Measurements from ENCODE around the gene INF2. TPM values are rescaled to one million over a fixed set of nuclear protein-coding genes. Genes with fewer than 3 reads are reported as not detected.

Gene INF2
- polyA plus RNA-seq, 2 donors = 26.6 to 41.9 TPM

DNA sequence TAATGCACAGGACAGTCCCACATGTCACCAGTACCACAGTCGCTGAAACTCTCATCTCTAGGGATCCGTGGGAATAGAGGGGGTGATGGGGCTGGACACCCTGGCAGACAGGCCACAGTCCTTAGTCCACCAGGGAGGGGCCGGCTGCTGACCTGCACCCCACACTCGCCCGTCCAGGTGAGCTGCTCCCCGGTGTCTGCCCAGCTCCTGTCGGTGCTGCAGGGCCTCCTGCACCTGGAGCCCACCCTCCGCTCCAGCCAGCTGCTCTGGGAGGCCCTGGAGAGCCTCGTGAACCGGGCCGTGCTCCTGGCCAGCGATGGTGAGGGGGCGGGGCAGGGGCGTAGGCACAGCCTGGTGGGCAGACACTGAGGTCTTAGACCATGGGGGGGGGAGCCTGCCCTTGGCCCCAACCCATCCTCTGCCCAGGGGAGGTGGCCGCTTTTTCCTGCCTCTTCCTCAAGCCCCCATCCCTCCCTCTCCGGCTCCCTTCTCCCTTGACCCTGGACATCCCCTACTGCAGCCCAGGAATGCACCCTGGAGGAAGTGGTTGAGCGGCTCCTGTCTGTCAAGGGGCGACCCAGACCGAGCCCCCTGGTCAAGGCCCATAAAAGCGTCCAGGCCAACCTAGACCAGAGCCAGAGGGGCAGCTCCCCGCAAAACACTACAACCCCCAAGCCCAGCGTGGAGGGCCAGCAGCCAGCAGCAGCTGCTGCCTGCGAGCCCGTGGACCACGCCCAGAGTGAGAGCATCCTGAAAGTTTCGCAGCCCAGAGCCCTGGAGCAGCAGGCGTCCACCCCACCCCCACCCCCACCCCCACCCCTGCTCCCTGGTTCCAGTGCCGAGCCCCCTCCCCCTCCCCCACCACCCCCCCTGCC lies 17.6 kb downstream of the INF2 start:
- WGBS, 2 donors = 64% methylated on average over 28 of the region's 28 CpGs
- H3K27ac ChIP-seq (ENCODE audit: low read depth in 2 of 2, low read length in 1 of 2) = no peak overlapping the region
- H3K27me3 ChIP-seq (ENCODE audit: control insufficient read depth in 1 of 2, insufficient read depth in 2 of 2, low read length in 2 of 2) = no peaks in the 10 kb centered on the region
- H3K4me3 ChIP-seq (ENCODE audit: low read depth in 1 of 2, low read length in 2 of 2) = no peak overlapping the region
- H3K4me1 ChIP-seq (ENCODE audit: control insufficient read depth in 2 of 2, insufficient read depth in 2 of 2, low read length in 1 of 2) = no peaks in the 10 kb centered on the region
- peaks cover 2 to 56% of the 10 kb centered on the region in 2 donors for H3K36me3 ChIP-seq (ENCODE audit: control insufficient read depth in 2 of 2, insufficient read depth in 2 of 2, low read length in 1 of 2)
- H3K9me3 ChIP-seq (ENCODE audit: control insufficient read depth in 2 of 2, insufficient read depth in 1 of 2, low read depth in 1 of 2, low read length in 1 of 2) = no peaks in the 10 kb centered on the region

DNA sequence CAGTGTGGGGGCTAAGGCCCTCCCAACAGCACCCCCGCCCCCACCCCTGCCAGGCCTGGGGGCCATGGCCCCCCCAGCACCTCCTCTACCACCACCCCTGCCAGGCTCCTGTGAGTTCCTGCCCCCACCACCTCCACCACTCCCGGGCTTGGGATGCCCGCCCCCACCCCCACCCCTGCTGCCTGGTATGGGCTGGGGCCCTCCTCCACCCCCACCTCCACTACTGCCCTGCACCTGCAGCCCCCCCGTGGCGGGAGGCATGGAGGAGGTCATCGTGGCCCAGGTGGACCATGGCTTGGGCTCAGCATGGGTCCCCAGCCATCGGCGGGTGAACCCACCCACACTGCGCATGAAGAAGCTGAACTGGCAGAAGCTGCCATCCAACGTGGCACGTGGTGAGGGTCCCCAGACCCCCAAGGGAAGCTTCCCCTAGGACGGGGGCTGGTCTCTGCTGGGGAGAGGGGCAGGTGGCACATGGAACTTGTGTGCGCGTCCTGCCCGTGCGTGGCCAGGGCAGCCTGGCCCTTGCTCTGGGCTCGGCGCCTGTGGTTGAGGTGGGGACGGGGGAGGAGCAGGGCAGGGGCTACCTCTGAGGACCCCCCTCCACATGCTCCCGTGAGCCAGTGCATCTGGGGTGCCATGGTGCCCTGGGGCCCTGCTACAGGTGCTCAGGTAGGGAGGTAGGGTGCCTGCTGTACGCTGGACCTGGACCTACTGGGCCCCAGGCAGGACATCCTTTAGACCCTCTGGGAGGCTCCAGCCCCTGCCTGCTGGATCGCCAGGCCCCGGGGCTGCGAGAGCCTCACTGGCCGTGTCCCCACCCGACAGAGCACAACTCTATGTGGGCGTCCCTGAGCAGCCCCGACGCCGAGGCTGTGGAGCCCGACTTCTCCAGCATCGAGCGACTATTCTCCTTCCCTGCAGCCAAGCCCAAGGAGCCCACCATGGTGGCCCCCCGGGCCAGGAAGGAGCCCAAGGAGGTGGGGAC lies 18.5 kb downstream of the INF2 start:
- Histone ChIP-seq H3K4me1 (ENCODE audit: control insufficient read depth in 2 of 2, insufficient read depth in 2 of 2, low read length in 1 of 2) (no peaks in the 10 kb centered on the region), H3K27me3 (ENCODE audit: control insufficient read depth in 1 of 2, insufficient read depth in 2 of 2, low read length in 2 of 2) (no peaks in the 10 kb centered on the region), H3K4me3 (ENCODE audit: low read depth in 1 of 2, low read length in 2 of 2) (no peak overlapping the region), H3K36me3 (ENCODE audit: control insufficient read depth in 2 of 2, insufficient read depth in 2 of 2, low read length in 1 of 2) (peaks cover 4 to 59% of the 10 kb centered on the region in 2 donors), H3K27ac (ENCODE audit: low read depth in 2 of 2, low read length in 1 of 2) (no peak overlapping the region), H3K9me3 (ENCODE audit: control insufficient read depth in 2 of 2, insufficient read depth in 1 of 2, low read depth in 1 of 2, low read length in 1 of 2) (no peaks in the 10 kb centered on the region)
- 58 to 60% methylated on average over 33 to 34 of the region's 34 CpGs for WGBS, 2 donors

DNA sequence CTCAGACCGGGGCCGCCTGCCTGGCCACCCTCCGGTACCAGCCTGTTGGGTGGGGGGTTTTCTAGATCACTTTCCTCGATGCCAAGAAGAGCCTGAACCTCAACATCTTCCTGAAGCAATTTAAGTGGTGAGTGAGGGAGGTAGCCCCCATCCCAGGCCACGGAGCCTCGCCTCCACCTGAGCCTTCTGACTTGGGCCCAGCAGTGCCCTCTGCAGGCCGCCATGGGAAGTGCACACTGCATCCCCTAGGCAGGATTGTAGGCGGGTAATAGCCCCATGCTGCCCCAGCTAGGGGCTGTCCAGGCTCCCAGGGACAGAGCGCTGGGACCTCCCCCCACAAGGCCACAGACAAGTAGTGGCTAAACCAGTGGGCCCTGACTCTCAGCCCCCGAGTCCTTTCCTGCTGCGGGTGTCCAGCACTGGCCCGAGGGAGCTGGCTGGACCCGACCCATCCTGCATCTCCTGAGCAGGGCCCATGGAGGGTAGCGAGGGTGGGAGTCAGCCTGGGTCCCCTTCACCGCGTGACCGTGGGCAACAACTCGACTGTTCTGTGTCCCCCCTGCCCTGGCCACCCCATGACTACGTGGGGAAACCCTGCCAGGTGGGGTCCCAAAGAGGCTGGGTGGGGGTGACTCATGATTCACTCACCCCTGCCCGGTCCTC lies 19.3 kb downstream of the INF2 start:
- H3K9me3 ChIP-seq (ENCODE audit: control insufficient read depth in 2 of 2, insufficient read depth in 1 of 2, low read depth in 1 of 2, low read length in 1 of 2) = no peaks in the 10 kb centered on the region
- no peak overlapping the region for H3K27ac ChIP-seq (ENCODE audit: low read depth in 2 of 2, low read length in 1 of 2)
- H3K36me3 ChIP-seq (ENCODE audit: control insufficient read depth in 2 of 2, insufficient read depth in 2 of 2, low read length in 1 of 2) = peaks cover 4 to 59% of the 10 kb centered on the region in 2 donors
- no peaks in the 10 kb centered on the region for H3K27me3 ChIP-seq (ENCODE audit: control insufficient read depth in 1 of 2, insufficient read depth in 2 of 2, low read length in 2 of 2)
- H3K4me1 ChIP-seq (ENCODE audit: control insufficient read depth in 2 of 2, insufficient read depth in 2 of 2, low read length in 1 of 2) = no peaks in the 10 kb centered on the region
- no peak overlapping the region for H3K4me3 ChIP-seq (ENCODE audit: low read depth in 1 of 2, low read length in 2 of 2)
- 49 to 50% methylated on average over 20 of the region's 20 CpGs for WGBS, 2 donors

DNA sequence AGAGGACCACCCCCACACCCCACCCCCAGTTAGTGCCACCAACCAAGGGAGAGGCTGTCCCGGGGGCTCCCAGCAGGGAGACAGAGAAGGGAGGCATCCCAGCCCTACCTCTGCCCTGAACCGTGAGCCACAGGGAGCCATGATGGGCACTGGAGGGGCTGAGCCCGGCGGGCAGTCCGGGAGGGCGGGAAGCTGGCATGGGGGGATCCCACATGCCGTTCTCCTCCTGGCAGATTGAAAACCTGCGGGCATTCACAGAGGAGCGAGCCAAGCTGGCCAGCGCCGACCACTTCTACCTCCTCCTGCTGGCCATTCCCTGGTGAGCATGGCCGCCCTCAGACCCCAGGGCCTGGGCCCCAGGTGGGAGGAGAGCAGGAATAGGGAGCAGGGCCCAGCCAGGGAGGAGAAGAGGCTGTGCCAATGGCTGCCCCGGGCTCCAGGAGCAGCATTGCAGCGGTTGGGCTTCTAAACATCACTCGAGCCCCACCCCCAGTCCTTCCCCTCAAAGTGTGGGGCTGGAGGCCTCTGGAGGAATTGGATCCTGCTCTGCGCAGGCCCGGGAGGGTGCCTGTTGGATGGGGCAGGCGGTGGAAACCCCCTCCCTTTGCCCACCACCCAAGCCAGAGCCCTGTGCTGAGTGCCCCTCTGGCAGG lies 20.1 kb downstream of the INF2 start:
- WGBS, 2 donors = 80 to 84% methylated on average over 18 of the region's 18 CpGs

DNA sequence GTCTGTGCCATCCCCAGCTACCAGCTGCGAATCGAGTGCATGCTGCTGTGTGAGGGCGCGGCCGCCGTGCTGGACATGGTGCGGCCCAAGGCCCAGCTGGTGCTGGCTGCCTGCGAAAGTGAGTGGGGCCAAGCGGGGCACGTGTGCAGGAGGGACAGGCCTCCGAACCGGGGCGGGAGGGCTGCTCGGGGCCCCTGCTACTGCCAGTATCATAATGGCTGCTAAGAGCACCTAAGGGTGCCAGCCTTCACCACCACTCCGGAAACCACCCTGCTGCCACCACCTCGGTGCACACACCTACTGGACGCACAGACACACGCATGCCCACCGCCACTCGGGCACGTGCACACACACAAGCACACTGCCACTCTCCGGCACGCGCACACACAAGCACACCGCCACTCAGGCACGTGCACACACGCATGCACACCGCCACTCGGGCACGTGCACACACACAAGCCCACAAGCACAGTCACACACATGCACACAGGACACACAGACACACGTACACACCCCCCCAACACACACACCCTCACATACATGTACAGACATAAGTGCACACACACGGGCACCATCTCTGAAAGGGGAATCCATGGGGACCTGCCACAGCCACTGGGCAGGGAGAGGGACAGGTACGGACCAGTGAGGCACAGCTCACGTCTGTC lies 20.8 kb downstream of the INF2 start:
- Histone ChIP-seq H3K27ac (ENCODE audit: low read depth in 2 of 2, low read length in 1 of 2) (no peak overlapping the region), H3K9me3 (ENCODE audit: control insufficient read depth in 2 of 2, insufficient read depth in 1 of 2, low read depth in 1 of 2, low read length in 1 of 2) (no peaks in the 10 kb centered on the region), H3K27me3 (ENCODE audit: control insufficient read depth in 1 of 2, insufficient read depth in 2 of 2, low read length in 2 of 2) (no peaks in the 10 kb centered on the region), H3K36me3 (ENCODE audit: control insufficient read depth in 2 of 2, insufficient read depth in 2 of 2, low read length in 1 of 2) (peaks cover 4 to 64% of the 10 kb centered on the region in 2 donors), H3K4me1 (ENCODE audit: control insufficient read depth in 2 of 2, insufficient read depth in 2 of 2, low read length in 1 of 2) (peaks cover 0 to under 1% of the 10 kb centered on the region in 2 donors), H3K4me3 (ENCODE audit: low read depth in 1 of 2, low read length in 2 of 2) (no peak overlapping the region)
- 89 to 90% methylated on average over 32 to 34 of the region's 34 CpGs for WGBS, 2 donors

More for the DNA sequence above, 20.1 kb downstream of the INF2 start:
- Histone ChIP-seq H3K4me1 (ENCODE audit: control insufficient read depth in 2 of 2, insufficient read depth in 2 of 2, low read length in 1 of 2) (no peaks in the 10 kb centered on the region), H3K27me3 (ENCODE audit: control insufficient read depth in 1 of 2, insufficient read depth in 2 of 2, low read length in 2 of 2) (no peaks in the 10 kb centered on the region), H3K9me3 (ENCODE audit: control insufficient read depth in 2 of 2, insufficient read depth in 1 of 2, low read depth in 1 of 2, low read length in 1 of 2) (no peaks in the 10 kb centered on the region), H3K27ac (ENCODE audit: low read depth in 2 of 2, low read length in 1 of 2) (no peak overlapping the region), H3K4me3 (ENCODE audit: low read depth in 1 of 2, low read length in 2 of 2) (no peak overlapping the region), H3K36me3 (ENCODE audit: control insufficient read depth in 2 of 2, insufficient read depth in 2 of 2, low read length in 1 of 2) (peaks cover 4 to 59% of the 10 kb centered on the region in 2 donors)

DNA sequence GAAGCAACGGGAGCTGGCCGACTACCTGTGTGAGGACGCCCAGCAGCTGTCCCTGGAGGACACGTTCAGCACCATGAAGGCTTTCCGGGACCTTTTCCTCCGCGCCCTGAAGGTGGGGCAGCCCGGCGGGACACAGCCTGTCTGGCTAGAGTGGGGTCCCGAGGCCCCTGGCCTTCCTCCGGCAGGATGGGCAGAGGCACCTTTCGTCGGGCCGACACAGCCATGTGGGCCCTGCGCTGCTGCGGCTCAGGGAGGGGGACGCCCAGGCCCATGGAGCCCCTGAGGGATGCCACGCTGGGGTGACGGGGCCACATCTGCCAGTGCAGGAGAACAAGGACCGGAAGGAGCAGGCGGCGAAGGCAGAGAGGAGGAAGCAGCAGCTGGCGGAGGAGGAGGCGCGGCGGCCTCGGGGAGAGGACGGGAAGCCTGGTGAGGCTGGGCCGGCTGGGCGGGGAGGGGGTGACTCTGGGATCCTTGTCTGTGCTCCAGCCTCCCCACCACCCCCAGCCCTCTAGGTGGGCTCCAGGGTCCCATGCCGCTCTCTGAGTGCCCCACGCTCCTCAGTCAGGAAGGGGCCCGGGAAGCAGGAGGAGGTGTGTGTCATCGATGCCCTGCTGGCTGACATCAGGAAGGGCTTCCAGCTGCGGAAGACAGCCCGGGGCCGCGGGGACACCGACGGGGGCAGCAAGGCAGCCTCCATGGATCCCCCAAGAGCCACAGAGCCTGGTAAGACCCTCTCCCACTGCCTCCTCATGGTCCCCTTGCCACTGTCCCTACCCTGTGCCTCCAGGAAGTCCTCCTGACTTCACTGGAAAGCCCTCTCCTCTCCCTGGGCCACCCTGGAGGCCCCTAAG lies 23.7 kb downstream of the INF2 start:
- Histone ChIP-seq H3K27ac (ENCODE audit: low read depth in 2 of 2, low read length in 1 of 2) (no peak overlapping the region), H3K4me3 (ENCODE audit: low read depth in 1 of 2, low read length in 2 of 2) (no peak overlapping the region), H3K9me3 (ENCODE audit: control insufficient read depth in 2 of 2, insufficient read depth in 1 of 2, low read depth in 1 of 2, low read length in 1 of 2) (no peaks in the 10 kb centered on the region), H3K36me3 (ENCODE audit: control insufficient read depth in 2 of 2, insufficient read depth in 2 of 2, low read length in 1 of 2) (peaks cover 4 to 56% of the 10 kb centered on the region in 2 donors), H3K27me3 (ENCODE audit: control insufficient read depth in 1 of 2, insufficient read depth in 2 of 2, low read length in 2 of 2) (no peaks in the 10 kb centered on the region), H3K4me1 (ENCODE audit: control insufficient read depth in 2 of 2, insufficient read depth in 2 of 2, low read length in 1 of 2) (peaks cover 0 to 9% of the 10 kb centered on the region in 2 donors)
- WGBS, 2 donors = 90 to 92% methylated on average over 40 of the region's 40 CpGs

DNA sequence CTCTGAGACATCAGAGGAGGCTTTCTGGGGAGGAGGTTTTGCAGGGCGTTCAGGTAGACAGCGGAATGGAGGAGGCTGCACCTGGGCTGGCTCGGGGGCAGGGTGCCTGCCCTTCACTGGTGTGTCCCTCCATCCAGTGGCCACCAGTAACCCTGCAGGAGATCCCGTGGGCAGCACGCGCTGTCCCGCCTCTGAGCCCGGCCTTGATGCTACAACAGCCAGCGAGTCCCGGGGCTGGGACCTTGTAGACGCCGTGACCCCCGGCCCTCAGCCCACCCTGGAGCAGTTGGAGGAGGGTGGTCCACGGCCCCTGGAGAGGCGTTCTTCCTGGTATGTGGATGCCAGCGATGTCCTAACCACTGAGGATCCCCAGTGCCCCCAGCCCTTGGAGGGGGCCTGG lies 24.6 kb downstream of the INF2 start:
- no peak overlapping the region for H3K27ac ChIP-seq (ENCODE audit: low read depth in 2 of 2, low read length in 1 of 2)
- H3K4me1 ChIP-seq (ENCODE audit: control insufficient read depth in 2 of 2, insufficient read depth in 2 of 2, low read length in 1 of 2) = peaks cover 0 to 9% of the 10 kb centered on the region in 2 donors
- H3K27me3 ChIP-seq (ENCODE audit: control insufficient read depth in 1 of 2, insufficient read depth in 2 of 2, low read length in 2 of 2) = no peaks in the 10 kb centered on the region
- H3K9me3 ChIP-seq (ENCODE audit: control insufficient read depth in 2 of 2, insufficient read depth in 1 of 2, low read depth in 1 of 2, low read length in 1 of 2) = no peaks in the 10 kb centered on the region
- peaks cover 4 to 59% of the 10 kb centered on the region in 2 donors for H3K36me3 ChIP-seq (ENCODE audit: control insufficient read depth in 2 of 2, insufficient read depth in 2 of 2, low read length in 1 of 2)
- 92 to 93% methylated on average over 16 of the region's 16 CpGs for WGBS, 2 donors
- no peak overlapping the region for H3K4me3 ChIP-seq (ENCODE audit: low read depth in 1 of 2, low read length in 2 of 2)

DNA sequence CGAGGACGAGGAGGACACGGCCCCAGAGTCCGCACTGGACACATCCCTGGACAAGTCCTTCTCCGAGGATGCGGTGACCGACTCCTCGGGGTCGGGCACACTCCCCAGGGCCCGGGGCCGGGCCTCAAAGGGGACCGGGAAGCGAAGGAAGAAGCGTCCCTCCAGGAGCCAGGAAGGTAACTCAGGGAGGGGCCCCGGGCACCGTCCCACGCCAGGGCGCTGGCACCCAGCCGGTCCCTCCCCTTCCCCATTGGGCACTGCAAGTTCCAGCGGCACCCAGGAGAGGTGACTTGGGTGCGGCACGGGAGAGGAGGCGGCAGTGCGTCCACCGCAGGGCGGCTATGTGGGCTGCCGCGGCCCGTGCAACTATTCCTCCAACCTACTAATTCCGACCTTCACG lies 25.3 kb downstream of the INF2 start:
- Histone ChIP-seq H3K36me3 (ENCODE audit: control insufficient read depth in 2 of 2, insufficient read depth in 2 of 2, low read length in 1 of 2) (peaks cover 4 to 63% of the 10 kb centered on the region in 2 donors), H3K9me3 (ENCODE audit: control insufficient read depth in 2 of 2, insufficient read depth in 1 of 2, low read depth in 1 of 2, low read length in 1 of 2) (no peaks in the 10 kb centered on the region), H3K4me1 (ENCODE audit: control insufficient read depth in 2 of 2, insufficient read depth in 2 of 2, low read length in 1 of 2) (peaks cover 0 to 9% of the 10 kb centered on the region in 2 donors), H3K4me3 (ENCODE audit: low read depth in 1 of 2, low read length in 2 of 2) (no peak overlapping the region), H3K27me3 (ENCODE audit: control insufficient read depth in 1 of 2, insufficient read depth in 2 of 2, low read length in 2 of 2) (no peaks in the 10 kb centered on the region), H3K27ac (ENCODE audit: low read depth in 2 of 2, low read length in 1 of 2) (no peak overlapping the region)
- 88 to 90% methylated on average over 31 of the region's 31 CpGs for WGBS, 2 donors

Measured in esophagus (tissue), 2 donors.